ENCODE measurements around the gene RPL23. TPM values are rescaled to one million over a fixed set of nuclear protein-coding genes. Genes with fewer than 3 reads are reported as not detected.
A peak's percentile ranks its signal among the peaks of the same experiment; 100 is the strongest.

The RPL23 gene
- total and polyA plus RNA-seq, 9 of the 15 experiments (the other 6 are each of a cell fraction or from before 2014, with no cell fraction given), result 1,745 to 3,667 (median 3,096) TPM

DNA sequence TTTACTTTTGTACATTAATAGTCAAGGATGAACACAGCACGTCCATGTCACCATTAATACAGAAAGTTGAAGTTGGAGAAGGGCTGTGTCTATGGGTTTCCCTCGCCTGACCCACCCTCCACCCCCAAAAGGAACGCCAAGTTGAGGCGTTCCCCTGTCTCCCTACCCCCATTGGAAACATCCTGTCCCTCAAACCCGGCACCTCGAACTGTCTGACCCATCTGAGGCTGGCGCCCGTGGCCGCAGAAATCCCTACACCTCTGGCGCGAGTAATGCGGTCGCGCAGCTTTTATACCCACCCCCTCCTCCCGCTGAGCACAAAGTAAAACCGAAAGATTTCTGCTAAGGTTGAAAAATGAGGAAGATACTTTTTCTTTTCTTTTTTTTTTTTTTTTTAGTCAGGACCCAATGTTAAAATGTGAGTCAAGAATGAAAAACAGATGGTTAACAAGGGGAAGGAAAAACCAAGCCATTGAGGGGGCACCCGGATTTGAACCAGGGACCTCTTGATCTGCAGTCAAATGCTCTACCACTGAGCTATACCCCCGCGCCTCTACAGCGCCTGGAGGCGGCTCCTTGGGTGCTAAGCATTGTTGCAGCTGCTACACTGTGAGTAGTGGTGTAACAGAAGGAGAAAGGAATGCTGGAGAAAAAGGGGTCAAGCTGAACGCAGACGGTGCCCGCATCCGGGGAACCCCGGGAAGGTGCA is 15.4 kb upstream of the RPL23 start (continued):
- TF ChIP-seq, protein P1, sequence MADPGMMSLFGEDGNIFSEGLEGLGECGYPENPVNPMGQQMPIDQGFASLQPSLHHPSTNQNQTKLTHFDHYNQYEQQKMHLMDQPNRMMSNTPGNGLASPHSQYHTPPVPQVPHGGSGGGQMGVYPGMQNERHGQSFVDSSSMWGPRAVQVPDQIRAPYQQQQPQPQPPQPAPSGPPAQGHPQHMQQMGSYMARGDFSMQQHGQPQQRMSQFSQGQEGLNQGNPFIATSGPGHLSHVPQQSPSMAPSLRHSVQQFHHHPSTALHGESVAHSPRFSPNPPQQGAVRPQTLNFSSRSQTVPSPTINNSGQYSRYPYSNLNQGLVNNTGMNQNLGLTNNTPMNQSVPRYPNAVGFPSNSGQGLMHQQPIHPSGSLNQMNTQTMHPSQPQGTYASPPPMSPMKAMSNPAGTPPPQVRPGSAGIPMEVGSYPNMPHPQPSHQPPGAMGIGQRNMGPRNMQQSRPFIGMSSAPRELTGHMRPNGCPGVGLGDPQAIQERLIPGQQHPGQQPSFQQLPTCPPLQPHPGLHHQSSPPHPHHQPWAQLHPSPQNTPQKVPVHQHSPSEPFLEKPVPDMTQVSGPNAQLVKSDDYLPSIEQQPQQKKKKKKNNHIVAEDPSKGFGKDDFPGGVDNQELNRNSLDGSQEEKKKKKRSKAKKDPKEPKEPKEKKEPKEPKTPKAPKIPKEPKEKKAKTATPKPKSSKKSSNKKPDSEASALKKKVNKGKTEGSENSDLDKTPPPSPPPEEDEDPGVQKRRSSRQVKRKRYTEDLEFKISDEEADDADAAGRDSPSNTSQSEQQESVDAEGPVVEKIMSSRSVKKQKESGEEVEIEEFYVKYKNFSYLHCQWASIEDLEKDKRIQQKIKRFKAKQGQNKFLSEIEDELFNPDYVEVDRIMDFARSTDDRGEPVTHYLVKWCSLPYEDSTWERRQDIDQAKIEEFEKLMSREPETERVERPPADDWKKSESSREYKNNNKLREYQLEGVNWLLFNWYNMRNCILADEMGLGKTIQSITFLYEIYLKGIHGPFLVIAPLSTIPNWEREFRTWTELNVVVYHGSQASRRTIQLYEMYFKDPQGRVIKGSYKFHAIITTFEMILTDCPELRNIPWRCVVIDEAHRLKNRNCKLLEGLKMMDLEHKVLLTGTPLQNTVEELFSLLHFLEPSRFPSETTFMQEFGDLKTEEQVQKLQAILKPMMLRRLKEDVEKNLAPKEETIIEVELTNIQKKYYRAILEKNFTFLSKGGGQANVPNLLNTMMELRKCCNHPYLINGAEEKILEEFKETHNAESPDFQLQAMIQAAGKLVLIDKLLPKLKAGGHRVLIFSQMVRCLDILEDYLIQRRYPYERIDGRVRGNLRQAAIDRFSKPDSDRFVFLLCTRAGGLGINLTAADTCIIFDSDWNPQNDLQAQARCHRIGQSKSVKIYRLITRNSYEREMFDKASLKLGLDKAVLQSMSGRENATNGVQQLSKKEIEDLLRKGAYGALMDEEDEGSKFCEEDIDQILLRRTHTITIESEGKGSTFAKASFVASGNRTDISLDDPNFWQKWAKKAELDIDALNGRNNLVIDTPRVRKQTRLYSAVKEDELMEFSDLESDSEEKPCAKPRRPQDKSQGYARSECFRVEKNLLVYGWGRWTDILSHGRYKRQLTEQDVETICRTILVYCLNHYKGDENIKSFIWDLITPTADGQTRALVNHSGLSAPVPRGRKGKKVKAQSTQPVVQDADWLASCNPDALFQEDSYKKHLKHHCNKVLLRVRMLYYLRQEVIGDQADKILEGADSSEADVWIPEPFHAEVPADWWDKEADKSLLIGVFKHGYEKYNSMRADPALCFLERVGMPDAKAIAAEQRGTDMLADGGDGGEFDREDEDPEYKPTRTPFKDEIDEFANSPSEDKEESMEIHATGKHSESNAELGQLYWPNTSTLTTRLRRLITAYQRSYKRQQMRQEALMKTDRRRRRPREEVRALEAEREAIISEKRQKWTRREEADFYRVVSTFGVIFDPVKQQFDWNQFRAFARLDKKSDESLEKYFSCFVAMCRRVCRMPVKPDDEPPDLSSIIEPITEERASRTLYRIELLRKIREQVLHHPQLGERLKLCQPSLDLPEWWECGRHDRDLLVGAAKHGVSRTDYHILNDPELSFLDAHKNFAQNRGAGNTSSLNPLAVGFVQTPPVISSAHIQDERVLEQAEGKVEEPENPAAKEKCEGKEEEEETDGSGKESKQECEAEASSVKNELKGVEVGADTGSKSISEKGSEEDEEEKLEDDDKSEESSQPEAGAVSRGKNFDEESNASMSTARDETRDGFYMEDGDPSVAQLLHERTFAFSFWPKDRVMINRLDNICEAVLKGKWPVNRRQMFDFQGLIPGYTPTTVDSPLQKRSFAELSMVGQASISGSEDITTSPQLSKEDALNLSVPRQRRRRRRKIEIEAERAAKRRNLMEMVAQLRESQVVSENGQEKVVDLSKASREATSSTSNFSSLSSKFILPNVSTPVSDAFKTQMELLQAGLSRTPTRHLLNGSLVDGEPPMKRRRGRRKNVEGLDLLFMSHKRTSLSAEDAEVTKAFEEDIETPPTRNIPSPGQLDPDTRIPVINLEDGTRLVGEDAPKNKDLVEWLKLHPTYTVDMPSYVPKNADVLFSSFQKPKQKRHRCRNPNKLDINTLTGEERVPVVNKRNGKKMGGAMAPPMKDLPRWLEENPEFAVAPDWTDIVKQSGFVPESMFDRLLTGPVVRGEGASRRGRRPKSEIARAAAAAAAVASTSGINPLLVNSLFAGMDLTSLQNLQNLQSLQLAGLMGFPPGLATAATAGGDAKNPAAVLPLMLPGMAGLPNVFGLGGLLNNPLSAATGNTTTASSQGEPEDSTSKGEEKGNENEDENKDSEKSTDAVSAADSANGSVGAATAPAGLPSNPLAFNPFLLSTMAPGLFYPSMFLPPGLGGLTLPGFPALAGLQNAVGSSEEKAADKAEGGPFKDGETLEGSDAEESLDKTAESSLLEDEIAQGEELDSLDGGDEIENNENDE (IDR thresholded peaks at IDR 0.05; ENCODE audit: low read depth, low read length), result no peak
- TF ChIP-seq ZNF609 (CRISPR knock-in tag; IDR thresholded peaks at IDR 0.05; ENCODE audit: borderline replicate concordance) (no peak), SP2 (IDR thresholded peaks at IDR 0.05; ENCODE audit: extremely low read depth, low read depth, low read length, poor library complexity, severe bottlenecking) (no peak), ZNF23 (CRISPR knock-in tag; IDR thresholded peaks at IDR 0.05) (no peak), CAMTA2 (CRISPR knock-in tag; conservative IDR thresholded peaks at IDR 0.05) (no peak), SIX5 (IDR thresholded peaks at IDR 0.05; ENCODE audit: borderline replicate concordance in 1 of 2, insufficient read depth in 1 of 2, low read depth in 1 of 2, low read length in 2 of 2) (no peak), KDM5B (IDR thresholded peaks at IDR 0.05; ENCODE audit: insufficient replicate concordance, low read depth, low read length) (peak; percentile 15)
- TF ChIP-seq, protein P2, sequence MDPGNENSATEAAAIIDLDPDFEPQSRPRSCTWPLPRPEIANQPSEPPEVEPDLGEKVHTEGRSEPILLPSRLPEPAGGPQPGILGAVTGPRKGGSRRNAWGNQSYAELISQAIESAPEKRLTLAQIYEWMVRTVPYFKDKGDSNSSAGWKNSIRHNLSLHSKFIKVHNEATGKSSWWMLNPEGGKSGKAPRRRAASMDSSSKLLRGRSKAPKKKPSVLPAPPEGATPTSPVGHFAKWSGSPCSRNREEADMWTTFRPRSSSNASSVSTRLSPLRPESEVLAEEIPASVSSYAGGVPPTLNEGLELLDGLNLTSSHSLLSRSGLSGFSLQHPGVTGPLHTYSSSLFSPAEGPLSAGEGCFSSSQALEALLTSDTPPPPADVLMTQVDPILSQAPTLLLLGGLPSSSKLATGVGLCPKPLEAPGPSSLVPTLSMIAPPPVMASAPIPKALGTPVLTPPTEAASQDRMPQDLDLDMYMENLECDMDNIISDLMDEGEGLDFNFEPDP (CRISPR knock-in tag; IDR thresholded peaks at IDR 0.05), result no peak
